Right lobe of liver (tissue), 4 donors: ENCODE measurements around the gene SHC2.

ENCODE experiments used
- POLR2A ChIP-seq: fragments of 450-650 bp; IDR thresholded peaks from one replicate; pipeline ENCODE4 v1.6.1; 2017; ENCODE audit warnings: antibody characterized with exemption, mild to moderate bottlenecking
- TF ChIP-seq, protein P1 (sequence below), 4 donors: fragments of 200-600 bp in 3 of 4; fragments of 450-650 bp in 1 of 4; IDR thresholded peaks; one replicate each; pipeline versions ENCODE4 v1.5.1 to v1.8.0; 2016 to 2022; ENCODE audit warnings: antibody characterized with exemption in 4 of 4, mild to moderate bottlenecking in 2 of 4
- donor health status: DM: no; HTN: no; CAD: no.
- donor health status: DM: no; HTN: no; CAD: no.
- donor health status: DM: no; HTN: yes; CAD: no.

DNA sequence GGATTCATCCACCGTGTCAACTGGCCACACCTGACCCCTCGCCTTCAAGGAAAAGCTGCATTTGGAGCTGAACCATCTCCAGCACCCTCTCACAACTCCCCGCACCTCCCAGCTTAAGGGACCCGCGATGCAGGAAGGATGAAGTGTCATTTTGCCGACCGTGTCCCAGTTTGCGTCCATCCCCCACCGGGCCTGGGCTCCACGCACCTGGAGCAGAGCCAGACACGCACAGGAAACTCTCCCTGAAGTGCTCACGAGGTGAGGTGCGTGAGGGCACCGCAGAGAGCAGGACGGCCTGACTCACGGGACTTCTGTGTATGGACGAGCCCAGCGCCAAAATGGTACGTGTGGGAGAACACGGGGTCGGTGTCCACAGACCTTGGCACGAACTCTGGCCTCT lies 7.2 kb downstream of the SHC2 start:
- no peak for TF ChIP-seq POLR2A
- TF ChIP-seq, protein P1, sequence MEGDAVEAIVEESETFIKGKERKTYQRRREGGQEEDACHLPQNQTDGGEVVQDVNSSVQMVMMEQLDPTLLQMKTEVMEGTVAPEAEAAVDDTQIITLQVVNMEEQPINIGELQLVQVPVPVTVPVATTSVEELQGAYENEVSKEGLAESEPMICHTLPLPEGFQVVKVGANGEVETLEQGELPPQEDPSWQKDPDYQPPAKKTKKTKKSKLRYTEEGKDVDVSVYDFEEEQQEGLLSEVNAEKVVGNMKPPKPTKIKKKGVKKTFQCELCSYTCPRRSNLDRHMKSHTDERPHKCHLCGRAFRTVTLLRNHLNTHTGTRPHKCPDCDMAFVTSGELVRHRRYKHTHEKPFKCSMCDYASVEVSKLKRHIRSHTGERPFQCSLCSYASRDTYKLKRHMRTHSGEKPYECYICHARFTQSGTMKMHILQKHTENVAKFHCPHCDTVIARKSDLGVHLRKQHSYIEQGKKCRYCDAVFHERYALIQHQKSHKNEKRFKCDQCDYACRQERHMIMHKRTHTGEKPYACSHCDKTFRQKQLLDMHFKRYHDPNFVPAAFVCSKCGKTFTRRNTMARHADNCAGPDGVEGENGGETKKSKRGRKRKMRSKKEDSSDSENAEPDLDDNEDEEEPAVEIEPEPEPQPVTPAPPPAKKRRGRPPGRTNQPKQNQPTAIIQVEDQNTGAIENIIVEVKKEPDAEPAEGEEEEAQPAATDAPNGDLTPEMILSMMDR (IDR thresholded peaks at IDR 0.05) = no peak
